GM19397 (cell line): Measurements from ENCODE around the gene SLC35A1.

ENCODE experiments used
- ATAC-seq: cut with Tn5 transposase; IDR thresholded peaks from one replicate; pipeline ENCODE4 v1.9.1; 2021; ENCODE audit warnings: mild to moderate bottlenecking, moderate library complexity; ENCODE audit not compliant: unreplicated experiment

Gene SLC35A1

DNA sequence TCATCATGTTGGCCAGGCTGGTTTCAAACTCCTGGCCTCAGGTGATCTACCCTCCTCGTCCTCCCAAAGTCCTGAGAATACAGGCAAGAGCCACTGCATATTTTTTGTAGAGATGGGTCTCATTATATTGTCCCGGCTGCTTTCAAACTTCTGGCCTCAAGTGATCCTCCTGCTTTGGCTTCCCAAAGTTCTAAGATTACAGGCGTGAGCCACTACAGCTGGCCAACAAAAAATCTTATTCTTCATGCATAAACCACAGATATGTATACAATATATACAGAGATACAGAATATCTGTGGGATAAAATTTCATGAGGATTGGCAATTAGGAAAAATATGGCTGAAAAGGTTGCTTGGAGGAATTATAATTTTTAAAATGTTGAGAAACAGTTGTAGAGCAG is 49.9 kb downstream of the SLC35A1 start:
- no peak for ATAC-seq

DNA sequence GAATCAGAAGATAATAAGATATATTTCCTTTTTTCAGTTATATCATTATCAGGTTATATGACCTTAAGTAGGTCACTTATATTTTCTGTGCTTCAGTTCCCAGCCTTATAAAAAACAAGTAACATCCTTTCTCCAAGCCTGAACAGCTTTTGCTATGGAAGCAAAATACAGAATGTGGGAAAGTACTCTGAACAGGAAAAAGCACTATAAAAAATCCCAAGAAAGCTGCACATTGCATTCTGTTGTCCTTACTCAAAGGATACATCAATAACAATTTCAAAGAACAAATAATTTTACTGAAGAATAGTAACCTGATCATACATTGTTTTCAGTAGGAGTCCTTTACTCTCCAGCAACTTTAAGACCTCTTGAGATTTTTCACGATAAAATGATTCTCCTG is 56.4 kb downstream of the SLC35A1 start:
- no peak for ATAC-seq

GRCh38 chr6:87534377-87535047 is 61.7 kb downstream of the SLC35A1 start:
- ATAC-seq = no peak

- no peak for ATAC-seq
Observed at GRCh38 chr6:87538510-87539260, 65.9 kb downstream of the SLC35A1 start.

- ATAC-seq = no peak
Observed at GRCh38 chr6:87539554-87539953, 66.8 kb downstream of the SLC35A1 start.

DNA sequence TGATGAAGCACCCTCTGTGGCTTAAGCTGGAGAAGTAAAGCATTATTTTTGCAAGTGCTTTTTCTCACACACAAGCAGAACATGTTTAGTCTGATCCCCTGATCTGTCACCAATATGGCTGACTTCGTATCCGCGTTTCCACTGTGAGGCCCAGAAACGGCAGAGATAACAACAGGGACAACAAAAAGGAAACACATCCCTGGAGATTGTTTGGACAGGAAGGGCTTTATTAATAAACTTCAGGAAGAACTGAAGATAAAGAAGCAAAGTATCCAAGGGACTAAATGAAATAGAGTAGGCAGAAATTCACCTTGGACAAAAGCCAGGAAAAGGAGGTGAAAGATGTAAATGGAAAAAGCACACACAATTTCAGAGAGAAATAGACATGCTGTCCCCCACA is 67.8 kb downstream of the SLC35A1 start:
- no peak for ATAC-seq

DNA sequence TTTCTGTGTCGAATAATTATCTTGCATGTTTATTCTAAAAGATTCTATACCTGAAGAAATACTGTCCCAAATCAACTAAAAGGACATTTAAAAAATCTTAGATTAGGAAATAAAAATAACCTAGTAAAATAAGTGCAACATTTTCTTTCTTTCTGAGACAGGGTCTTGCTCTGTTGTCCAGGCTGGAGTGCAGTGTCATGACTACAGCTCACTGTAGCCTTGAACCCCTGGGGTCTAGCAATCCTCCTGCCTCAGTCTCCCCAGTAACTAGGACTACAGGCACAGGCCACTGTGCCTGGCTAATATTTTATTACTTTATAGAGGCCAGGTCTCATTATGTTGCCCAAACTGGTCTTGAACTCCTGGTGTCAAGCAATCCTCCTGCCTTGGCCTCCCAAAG is 68.3 kb downstream of the SLC35A1 start:
- no peak for ATAC-seq

DNA sequence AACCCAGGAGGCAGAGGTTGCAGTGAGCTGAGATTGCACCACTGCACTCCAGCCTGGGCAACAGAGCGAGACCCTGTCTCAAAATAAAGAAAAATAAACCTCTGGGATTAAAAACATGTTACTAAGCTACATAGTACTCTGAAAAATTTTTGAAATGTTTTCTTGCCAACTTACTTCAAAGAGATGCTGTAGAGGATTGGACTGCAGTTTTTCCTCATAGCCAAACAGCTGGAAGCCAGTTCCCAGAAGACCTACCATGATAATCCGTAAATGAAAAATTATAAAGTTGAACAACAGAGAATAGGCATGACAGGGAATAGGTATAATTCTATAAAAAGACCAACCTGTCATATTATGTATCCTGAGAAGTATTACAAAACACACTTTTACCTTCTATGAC is 69.0 kb downstream of the SLC35A1 start:
- ATAC-seq = no peak

- no peak for ATAC-seq
Observed at GRCh38 chr6:87543696-87544473, 71.1 kb downstream of the SLC35A1 start.

GRCh38 chr6:87544474-87544735 is 71.6 kb downstream of the SLC35A1 start:
- no peak for ATAC-seq

GRCh38 chr6:87551799-87552198 is 79.0 kb downstream of the SLC35A1 start:
- no peak for ATAC-seq

- ATAC-seq = no peak
Observed at GRCh38 chr6:87553159-87553765, 80.5 kb downstream of the SLC35A1 start.

- no peak for ATAC-seq
Observed at GRCh38 chr6:87555506-87555905, 82.7 kb downstream of the SLC35A1 start.

DNA sequence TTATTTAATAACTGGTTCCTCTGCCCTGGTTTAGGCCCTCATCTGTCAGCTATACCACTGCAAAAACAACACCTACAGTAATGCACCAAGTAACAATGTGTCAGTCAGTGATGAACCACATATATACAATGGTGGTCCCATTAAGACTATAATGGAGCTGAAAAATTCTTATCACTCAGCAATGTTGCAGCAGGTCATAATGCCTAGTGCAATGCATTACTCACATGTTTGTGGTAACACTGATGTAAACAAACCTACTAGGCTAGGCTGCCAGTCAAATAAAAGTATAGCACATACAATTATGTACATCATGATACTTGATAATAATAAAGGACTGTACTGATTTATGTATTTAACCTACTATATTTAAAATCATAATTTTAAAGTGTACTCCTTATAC is 85.7 kb downstream of the SLC35A1 start:
- no peak for ATAC-seq

DNA sequence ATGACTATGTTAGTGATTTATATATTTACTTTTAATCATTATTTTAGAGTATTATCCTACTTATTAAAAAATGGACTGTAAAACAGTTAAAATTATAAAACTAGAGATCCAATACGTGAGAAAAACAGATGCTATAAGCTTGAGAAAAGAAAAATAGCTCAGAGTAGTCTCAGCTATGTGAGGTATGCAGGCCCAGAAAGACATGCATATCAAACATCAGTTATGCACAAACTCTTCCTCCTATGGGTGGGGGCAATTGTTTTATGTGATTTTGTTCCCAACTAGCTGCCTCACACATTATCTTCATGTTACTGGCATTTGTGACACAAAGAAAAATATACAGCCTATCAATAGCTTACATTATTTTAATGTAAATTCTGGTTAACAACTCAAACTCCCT is 88.2 kb downstream of the SLC35A1 start:
- no peak for ATAC-seq
